ENCODE data around the gene AP4B1.

The AP4B1 gene

DNA sequence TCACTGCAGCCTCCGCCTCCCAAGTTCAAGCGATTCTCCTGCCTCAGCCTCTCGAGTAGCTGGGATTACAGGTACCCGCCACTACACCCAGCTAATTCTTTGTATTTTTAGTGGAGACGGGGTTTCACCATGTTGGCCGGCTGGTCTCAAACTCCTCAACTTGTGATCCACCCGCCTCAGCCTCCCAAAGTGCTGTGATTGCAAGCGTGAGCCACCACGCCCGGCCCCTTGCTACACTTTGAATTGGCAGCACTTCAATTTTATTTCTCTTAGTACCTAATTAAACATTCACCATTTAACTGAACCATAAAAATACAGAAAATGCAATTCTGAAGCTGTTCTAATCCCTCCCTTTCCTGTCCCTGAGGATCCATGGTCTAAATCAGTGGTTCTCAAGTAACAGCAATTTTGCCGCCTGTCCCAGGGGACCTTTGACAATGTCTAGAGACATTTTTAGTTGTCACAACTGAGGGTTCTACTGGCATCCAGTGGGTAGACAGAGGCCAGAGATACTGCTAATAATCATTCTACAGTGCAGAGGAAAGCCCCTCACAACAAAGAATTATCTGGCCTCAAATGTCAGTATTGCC is 12.9 kb downstream of the AP4B1 start:
- no peak for DNase-seq

DNA sequence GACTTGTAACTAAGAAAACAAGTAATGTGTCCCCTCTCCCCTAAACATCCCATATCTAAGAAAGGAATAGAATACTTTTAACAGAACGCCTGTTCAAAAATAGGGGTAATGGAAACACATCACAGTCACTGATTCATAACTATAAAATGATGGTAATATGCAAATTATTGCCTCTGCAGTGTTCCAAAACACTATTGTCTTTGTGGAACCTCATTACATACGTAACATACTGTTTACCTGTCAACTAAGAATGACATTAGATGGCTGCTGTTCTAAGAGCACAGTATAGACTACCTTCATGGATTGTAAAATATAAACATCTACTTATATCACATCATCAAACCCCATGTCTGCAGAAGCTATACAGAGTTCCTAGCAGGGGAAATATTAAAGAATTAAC is 13.8 kb downstream of the AP4B1 start:
- DNase-seq = no peak

DNA sequence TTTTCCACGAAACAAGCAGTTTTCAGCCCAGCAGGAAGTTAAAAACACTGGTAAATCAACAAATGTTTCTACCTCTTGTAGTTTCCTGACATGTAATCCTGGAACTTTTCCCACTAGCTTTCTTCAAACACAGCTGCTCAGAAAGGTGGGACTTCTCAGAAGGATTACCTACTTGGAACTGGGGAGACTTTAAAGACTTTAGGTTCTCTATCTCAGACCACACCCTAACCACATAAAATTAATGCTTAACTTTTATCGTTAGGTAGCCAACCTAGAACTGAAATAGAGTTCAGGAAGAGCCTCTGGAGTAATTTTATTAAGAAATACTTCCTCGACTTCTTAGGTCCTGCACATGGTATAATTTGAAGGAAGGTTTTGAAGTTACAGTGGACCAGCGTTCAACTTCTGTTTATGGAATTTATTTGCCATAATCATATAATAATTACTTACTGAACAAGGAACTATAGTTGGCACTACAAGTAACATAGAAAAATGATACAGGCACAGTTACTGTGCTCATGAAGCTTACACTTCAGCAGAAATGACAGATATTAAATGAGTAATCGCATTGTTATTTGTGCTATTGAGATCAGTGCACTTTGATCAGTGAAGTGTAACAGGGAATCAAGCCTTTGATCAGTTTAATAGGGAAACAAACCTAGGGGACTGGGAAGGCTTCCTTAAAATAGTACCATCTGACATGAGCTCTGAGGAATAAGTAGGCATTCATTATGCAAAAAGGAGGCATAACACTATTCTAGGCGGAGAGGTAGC is 17.0 kb downstream of the AP4B1 start, which contains the start of gene BCL2L15:
BCL2L15 (minus strand) TSS at position 180 of the 774 bp plus-strand sequence. CDS start 206 bp downstream, outside the sequence.
- no peak for DNase-seq

DNA sequence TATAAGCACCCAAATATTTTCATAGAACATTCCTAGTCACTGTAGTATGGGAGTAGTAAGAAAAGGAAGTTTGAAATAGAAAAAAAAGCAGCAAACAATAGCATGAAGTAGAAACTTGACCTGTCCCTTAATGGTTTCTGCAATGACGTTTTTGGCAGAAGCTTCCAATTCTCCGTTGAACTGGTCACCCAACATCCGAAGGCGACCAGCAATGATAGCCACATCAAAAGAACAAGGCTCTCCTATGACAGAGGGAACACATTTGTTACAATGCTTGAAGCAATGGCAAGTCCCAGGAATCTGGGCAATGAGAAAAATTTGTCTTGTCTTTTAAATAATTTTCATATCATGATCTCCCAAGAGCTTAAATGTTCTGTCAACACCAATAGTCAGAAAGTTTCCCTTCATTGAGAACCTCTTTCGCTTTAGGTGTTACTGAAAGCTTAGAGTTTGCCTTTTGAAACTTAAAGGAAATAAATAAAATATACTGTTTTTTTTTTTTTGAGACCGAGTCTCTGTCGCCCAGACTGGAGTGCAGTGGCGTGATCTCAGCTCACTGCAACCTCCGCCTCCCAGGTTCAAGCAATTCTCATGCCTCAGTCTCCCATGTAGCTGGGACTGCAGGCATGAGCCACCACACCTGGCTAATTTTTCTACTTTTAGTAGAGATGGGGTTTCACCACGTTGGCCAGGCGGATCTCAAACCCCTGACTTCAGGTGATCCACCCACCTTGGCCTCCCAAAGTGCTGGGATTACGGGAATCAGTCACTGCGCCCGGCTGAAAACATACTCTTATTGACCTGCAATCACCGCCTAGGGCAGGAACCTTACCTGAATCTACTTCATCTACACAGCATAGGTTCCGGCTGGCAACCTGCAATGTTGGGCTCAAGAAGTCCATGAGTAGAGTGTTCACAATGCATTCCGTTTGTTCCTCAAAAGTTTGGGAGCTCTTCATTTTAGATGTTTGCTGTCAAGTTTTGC is 17.9 kb downstream of the AP4B1 start:
- DNase-seq = no peak

DNA sequence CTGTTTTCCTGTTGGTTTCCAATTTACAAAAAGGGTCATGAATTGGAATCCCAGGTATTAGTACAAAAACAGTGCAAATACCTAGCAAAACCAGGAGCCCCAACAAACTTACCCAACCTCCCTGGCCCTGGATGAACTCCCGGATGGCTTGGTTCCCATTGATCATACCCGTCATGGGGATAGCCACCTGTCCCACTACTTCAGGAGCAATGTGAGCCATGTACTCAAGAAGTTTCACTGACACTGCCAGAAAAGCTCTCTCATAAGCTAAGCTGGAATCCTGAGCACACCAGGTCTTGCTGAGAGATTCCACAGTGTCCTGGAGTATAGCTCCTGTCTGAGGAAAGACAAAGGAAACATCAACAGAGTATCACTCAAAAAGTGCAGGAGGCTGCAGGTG is 22.9 kb downstream of the AP4B1 start:
- DNase-seq = no peak

DNA sequence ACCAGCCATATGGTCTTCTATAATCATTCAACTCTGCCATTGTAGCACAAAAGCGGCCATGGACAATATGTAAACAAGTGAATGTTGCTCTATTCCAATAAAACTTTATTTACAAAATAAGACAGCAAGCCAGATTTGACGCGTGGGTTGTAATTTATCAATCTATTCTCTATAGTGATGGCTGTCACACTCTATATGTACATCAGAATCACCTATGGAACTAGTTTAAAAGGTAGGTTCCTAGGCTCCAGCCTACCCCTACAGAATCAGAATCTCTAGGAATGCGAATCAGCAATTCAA is 24.9 kb downstream of the AP4B1 start:
- DNase-seq = no peak

DNA sequence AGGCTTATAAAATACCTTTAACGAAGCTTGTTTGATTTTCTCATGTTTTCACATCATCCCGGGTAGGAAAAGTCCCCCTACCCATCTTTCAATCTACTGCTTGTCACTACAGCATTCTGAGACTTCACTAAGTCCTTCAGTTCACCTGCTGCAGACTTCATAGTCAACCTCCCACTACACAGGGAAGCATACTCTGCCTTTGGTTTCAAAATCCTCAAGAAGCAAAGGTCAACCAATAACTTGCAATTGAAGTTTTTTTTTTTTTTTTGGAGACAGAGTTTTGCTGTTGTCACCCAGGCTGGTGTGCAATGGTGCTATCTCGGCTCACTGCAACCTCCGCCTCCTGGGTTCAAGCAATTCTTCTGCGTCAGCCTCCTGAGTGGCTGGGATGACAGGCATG is 28.4 kb downstream of the AP4B1 start:
- DNase-seq = no peak

DNA sequence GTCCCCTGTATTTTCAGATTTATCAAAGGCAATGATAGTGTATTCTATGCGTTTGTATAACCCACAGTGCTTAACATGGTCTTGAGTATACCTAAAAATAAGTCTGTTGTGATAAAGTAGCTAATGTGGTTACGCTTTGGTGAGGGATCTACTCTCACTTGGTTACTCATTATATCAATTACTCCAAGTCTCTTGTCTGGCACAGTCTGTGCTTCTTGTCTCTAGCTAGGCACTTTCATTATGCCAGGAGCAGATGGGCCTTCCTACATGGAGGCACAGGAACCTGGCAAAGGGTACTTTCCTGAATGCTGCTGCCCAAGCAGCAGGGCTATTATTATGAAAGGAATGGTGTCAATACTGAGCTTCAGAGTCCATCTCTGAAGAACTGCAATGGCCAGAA is 28.9 kb downstream of the AP4B1 start:
- no peak for DNase-seq

DNA sequence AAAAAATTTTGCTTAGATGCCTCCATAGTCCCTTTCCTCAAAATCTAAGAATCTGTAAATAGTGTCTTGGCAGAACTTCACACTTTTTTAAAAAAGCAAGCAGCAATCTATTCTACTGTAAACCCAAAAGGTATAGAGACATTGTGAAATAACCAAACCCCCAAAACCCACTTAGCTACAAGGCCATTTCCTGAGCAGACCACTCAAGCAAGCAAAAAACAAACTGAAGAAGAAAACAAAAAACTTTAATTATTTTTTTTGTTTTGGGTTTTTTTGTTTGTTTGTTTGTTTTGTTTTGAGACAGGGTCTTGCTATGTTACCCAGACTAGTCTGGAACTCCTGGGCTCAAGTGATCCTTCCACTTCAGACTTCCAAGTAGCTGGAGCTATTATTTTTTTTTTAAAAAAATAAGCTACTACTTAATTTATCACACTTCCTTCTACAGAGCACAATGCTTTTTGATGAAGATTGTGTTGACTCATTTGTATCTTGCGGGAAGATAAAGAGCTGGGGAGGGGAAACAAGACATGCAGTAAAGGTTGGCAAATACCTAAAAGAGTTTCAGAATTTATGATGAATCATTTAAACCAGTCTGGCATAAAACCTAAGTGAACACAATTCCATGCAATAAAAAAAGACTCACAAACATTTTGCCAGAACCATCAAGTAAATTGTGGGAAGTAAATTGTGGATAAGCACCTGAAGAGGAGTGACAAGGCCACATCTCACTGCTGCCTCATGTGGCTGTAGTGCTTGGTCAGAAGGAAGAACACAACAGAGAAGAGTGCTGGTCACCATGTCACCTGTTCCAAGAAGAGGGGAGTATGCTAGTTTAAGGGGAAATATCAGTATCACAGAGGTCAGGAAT is 30.4 kb downstream of the AP4B1 start:
- DNase-seq = peak; percentile 59

DNA sequence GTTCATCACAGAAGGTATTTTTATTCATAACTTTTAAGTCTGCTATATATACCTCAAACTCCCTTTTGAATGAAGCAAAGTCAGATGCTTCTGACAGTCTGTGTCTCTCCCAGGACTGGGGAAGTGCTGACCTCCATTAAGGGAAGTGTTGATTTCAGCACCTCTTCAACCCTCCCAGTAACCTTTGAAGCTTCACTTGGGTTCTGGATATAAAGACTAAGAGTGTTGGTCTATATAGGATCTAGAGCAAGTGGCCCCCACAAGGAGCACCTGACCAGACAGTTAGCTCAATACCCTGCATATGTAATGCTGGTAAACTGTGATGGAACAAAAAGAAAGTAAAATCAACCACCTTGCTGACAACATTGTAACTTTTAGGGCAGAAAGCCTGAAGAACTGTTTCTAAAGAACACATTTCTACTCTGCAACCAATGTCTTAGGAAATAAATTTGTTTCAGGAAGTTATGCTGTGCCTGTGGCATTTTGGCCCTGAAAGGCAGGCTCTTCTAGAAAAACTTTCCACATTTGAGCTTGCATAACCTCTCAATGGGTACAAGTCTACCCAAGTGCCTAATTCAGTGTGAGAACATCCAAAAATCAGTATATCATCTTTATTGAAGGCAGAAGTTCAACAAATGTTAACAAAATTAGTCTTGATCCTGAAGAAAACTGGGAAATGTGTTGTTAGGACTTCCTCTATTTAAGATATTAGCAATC is 32.2 kb downstream of the AP4B1 start:
- peak; percentile 77 for DNase-seq

DNA sequence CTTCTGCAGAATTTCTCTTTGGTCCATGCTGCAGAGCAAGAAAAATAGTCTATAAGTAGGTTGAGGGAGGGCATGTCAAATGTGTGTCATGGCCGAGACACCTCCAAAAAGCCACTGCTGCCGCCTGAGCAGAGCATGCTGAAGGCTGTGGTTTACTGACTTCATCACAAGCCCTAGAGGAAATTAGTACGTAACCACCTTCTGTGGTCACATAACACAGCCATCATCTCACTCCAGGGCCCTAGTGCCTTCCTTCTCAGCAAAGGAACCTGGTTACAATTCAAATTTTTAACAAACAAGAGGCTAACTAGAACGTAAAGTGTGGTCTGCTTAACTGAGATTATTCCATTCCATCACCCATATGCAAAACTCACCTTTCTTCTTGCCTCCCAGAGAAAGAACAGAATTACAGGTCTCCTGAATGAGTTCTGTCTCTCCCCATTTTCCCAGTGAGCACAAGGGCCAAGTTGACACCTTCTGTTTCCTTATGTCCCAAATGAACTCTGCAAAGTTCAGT is 32.9 kb downstream of the AP4B1 start, which contains the start of gene PTPN22:
PTPN22 (minus strand) TSS at position 116 of the 517 bp plus-strand sequence.
- DNase-seq = peak; percentile 92

DNA sequence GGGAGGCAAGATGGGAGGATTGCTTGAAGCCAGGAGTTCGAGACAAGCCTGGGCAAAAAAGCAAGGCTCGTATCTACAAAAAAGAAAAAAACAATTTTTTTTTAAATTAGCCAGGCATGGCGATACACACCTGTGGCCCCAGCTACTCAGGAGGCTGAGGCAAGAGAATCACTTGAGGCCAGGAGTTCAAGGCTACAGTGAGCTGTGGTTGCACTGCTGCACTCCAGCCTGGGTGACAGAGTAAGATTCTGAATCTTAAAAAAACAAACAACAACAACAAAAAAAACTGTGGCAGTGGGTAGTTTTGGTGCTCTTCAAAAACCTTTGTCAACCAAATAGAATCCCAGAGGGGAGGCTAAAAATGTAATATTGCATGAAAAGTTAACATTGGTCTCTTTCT is 33.8 kb downstream of the AP4B1 start:
- no peak for DNase-seq

DNA sequence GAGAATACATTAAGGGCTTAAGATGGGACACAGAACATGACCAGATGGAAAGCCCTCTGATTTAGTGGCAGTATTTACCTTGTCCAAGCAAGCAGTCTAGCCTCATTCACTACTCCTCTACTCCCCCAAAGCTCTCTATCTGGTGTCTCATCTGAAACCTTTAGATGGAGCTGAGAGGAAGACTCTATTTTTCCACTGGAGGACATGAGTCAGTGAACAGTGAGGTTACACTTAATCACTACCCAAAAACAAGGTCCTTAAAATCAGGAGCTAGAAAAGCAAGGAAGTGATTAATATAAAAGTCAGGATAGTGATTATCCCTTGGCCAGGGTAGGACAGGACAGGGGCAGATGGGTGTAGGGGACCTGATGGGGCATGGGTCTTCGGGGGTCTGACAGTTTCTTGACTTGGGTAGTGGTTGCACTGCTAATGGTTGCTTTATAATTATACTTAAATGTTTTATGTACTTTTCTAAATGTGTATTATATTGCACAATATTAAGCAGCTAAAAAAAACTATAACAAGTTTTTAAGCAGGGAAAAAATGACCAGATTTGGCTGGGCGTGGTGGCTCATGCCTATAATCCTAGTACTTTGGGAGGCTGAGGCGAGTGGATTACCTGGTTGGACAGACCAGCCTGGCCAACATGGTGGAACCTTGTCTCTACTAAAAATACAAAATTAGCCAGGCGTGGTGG is 36.1 kb downstream of the AP4B1 start:
- no peak for DNase-seq

DNA sequence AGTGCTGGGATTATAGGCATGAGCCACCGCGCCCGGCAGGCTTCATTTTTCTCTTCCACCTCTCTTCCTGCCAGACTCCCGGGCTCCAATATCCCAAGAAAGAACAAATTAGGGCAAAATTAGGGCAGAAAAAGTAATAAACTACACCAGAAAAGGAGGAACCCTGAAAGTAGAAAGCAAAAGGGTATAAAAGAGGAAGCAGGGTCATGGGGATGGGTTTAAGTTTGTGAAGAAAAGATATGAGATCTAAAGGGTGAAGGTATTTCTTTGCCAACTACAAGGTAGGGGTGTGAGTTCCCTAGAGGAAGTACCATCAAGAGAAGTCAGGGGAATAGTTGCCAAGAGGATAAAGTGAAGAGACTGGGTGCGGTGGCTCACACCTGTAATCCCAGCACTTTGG is 43.0 kb downstream of the AP4B1 start:
- peak; percentile 75 for DNase-seq

DNA sequence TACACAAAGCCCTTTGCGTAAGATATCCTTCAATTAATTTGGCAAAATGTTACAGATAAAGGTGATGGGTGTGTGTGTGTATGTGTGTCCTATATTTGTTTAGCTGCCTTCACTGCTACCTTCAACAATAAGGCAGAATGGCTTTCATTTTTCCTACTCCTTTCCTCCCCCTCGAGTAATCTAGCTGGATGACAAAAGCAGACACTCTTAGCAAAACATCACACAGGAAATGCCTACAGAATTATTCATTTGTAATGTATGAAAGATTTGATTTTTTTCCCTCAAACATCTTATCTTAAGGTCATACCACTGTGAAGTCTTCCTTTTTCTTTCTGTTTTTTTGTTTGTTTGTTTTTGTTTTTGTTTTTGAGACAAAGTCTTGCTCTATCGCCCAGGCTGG is 43.7 kb downstream of the AP4B1 start:
- no peak for DNase-seq

DNA sequence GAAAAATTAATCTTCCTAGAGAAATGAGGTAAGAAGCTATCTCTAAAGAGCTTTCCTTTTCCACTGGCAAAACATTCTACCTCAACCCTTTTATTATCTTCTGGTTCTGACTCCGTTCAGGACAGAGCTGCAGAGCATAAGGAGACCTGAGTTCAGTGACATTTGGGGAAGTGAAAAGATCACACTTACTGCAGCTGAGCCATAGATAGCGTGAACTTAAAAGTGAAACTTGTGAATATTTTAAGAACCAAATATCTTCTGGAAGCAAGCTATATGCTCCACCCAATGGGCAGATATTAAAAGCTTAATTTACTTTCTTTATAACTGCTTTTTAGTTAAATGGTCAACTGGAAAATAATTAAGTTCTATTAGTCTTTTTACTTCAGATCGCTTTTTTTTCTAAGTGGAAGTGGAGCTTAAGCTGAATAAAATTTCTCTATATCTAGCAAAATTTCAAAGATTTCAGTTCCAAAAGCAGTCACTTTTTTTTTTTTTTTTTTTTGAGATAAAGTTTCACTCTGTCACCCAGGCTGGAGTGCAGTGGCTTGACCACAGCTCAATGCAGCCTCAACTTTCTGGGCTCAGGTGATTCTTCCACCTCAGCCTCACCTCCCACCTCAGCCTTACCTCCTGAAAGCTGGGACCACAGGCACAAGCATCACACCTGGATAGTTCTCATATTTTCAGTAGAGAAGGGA is 45.0 kb downstream of the AP4B1 start:
- DNase-seq = peak; percentile 87

DNA sequence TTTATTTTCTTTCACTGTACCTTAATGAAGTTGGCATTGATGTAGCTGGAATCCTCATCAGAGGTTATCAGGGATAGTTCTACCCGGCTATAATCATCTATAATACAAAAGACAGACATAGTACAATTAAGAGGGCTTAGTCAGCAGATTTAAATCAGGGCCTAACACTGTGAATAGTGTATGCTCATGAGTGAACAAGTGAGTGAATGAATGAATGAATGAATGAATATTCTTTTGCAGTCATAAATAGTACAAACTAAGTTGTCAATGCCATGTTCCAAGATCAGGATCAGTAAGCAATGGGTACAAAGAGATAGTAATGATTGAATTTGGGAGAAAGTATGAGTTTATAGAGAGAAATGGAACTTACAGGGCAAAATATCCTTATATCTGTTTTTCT is 45.6 kb downstream of the AP4B1 start:
- DNase-seq = no peak

DNA sequence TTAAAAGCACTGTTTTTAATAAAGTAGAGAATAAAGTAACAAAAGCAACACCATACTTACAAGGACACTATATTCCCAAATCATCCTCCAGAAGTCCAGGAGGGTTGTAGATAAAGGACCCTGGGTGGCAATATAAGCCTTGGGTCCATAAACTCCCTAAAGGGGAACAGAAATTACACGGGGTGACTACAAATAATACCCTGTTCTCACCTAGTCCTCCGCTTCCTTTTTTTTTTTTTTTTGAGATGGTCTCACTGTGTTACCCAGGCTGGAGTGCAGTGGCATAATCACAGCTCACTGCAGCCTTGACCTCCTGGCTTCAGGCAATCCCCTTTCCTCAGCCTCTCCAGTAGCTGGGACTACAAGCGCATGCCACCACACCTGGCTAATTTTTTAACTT is 46.2 kb downstream of the AP4B1 start:
- peak; percentile 52 for DNase-seq

DNA sequence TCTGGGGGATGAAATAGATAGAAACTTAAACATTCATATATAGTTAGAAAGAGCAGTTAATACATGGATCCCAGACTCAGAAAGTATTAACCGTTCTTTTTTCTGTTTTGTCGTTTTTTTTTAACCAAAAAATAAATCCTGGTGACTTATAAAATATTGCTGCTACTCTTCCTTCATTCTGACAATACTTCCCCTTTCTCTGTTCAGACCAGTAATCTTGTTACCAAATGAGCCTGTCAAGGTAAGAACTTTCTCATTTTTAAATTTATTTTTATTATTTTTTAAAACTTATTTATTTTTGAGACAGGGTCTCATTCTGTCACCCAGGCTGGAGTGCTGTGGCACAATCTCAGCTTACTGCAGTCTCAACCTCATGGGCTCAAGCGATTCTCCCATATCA is 46.8 kb downstream of the AP4B1 start:
- DNase-seq = peak; percentile 34

DNA sequence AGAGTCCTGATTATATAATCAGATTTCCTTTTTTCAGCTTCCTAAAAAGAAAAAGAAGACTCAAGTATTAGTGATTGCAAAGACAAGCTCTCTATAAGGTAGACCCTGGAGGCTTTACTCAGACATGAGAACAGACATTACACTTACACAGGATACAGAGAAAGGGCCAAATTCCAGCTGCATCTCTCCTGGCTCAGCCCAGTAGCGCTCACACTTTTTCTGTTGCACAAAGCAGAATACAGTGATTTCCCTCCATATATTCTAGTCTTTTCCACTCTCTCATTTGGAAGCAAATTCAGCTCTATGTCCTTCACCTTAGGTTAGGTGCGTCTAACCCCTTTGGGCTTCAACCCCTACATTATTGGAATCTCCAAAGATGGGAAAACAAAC is 48.2 kb downstream of the AP4B1 start:
- DNase-seq = no peak

Measured in MV-4-11 (cell line).